H9 (cell line): Measurements from ENCODE around the gene SNX7. TPM values are rescaled to one million over a fixed set of nuclear protein-coding genes. Genes with fewer than 3 reads are reported as not detected.

Experiments used
- DNase-seq: peaks from one replicate; pipeline ENCODE4 v3.0.0-alpha.2; 2017
- H2AFZ ChIP-seq: one replicate; pipeline ENCODE4 v1.6.1; 2013; ENCODE audit warnings: mild to moderate bottlenecking, low read length, control low read depth, moderate library complexity
- H2AK5ac ChIP-seq: 2 replicates; pipeline ENCODE4 v1.6.1; 2013; ENCODE audit warnings: low read length, control low read depth, mixed read lengths; ENCODE audit not compliant: insufficient read length
- H2BK120ac ChIP-seq: one replicate; pipeline ENCODE4 v1.6.1; 2013; ENCODE audit warnings: low read depth, mild to moderate bottlenecking, low read length, control low read depth, inconsistent platforms; ENCODE audit not compliant: poor library complexity, severe bottlenecking
- H2BK12ac ChIP-seq: 2 replicates; pipeline ENCODE4 v1.6.1; 2013; ENCODE audit warnings: low read length, control low read depth, mixed read lengths, low read depth; ENCODE audit not compliant: insufficient read length
- H2BK15ac ChIP-seq: 2 replicates; pipeline ENCODE4 v1.6.1; 2013; ENCODE audit warnings: low read depth, low read length, control low read depth
- H2BK20ac ChIP-seq: one replicate; pipeline ENCODE4 v1.6.1; 2013; ENCODE audit warnings: low read depth, mild to moderate bottlenecking, low read length, control low read depth, inconsistent platforms; ENCODE audit not compliant: poor library complexity, severe bottlenecking
- H2BK5ac ChIP-seq: 2 replicates; pipeline ENCODE4 v1.6.1; 2013; ENCODE audit warnings: low read length, control low read depth, mixed read lengths; ENCODE audit not compliant: insufficient read length
- H3K14ac ChIP-seq: 2 replicates; pipeline ENCODE4 v1.6.1; 2013; ENCODE audit warnings: low read length, control low read depth; ENCODE audit not compliant: insufficient read depth
- H3K18ac ChIP-seq: 2 replicates; pipeline ENCODE4 v1.6.1; 2013; ENCODE audit warnings: low read depth, mild to moderate bottlenecking, mixed read lengths, low read length, control low read depth; ENCODE audit not compliant: insufficient read length
- H3K23ac ChIP-seq: 2 replicates; pipeline ENCODE4 v1.6.1; 2013; ENCODE audit warnings: low read length, control low read depth, mixed read lengths, low read depth; ENCODE audit not compliant: insufficient read length
- H3K23me2 ChIP-seq: 2 replicates; pipeline ENCODE4 v1.6.1; 2013; ENCODE audit warnings: low read depth, mild to moderate bottlenecking, mixed read lengths, low read length, control low read depth; ENCODE audit not compliant: insufficient read length, poor library complexity, severe bottlenecking
- H3K27ac ChIP-seq: 2 replicates; pipeline ENCODE4 v1.5.1; 2013; ENCODE audit warnings: low read length, control low read depth, mixed read lengths, low read depth; ENCODE audit not compliant: insufficient read length
- H3K27me3 ChIP-seq: 2 replicates; pipeline ENCODE4 v1.6.1; 2013; ENCODE audit warnings: low read length, control low read depth, inconsistent platforms; ENCODE audit not compliant: insufficient read depth
- H3K4ac ChIP-seq: 2 replicates; pipeline ENCODE4 v1.6.1; 2013; ENCODE audit warnings: low read depth, mild to moderate bottlenecking, control low read depth, inconsistent platforms, low read length, moderate library complexity
- H3K4me1 ChIP-seq: 2 replicates; pipeline ENCODE4 v1.6.1; 2013; ENCODE audit warnings: low read length, control low read depth, inconsistent platforms; ENCODE audit not compliant: insufficient read depth
- H3K4me2 ChIP-seq: 2 replicates; pipeline ENCODE4 v1.6.1; 2013; ENCODE audit warnings: low read length, control low read depth, mixed read lengths; ENCODE audit not compliant: insufficient read length, insufficient read depth
- H3K56ac ChIP-seq: 2 replicates; pipeline ENCODE4 v1.6.1; 2013; ENCODE audit warnings: low read depth, mild to moderate bottlenecking, mixed read lengths, low read length, control low read depth; ENCODE audit not compliant: insufficient read length
- H3K79me1 ChIP-seq: 2 replicates; pipeline ENCODE4 v1.6.1; 2013; ENCODE audit warnings: low read depth, mild to moderate bottlenecking, moderate library complexity, low read length, control low read depth, inconsistent platforms; ENCODE audit not compliant: insufficient read depth, poor library complexity, severe bottlenecking
- H3K79me2 ChIP-seq: 2 replicates; pipeline ENCODE4 v1.6.1; 2013; ENCODE audit warnings: low read length, control low read depth, inconsistent platforms; ENCODE audit not compliant: insufficient read depth
- H3K9ac ChIP-seq: 2 replicates; pipeline ENCODE4 v1.6.1; 2013; ENCODE audit warnings: low read length, control low read depth, mixed read lengths; ENCODE audit not compliant: insufficient read length; ENCODE audit errors: extremely low read depth
- H3K9me3 ChIP-seq: one replicate; pipeline ENCODE4 v1.6.1; 2013; ENCODE audit warnings: low read depth, low read length, inconsistent platforms; ENCODE audit not compliant: control insufficient read depth
- H3T11ph ChIP-seq: one replicate; pipeline ENCODE4 v1.6.1; 2013; ENCODE audit warnings: mild to moderate bottlenecking, low read length, control low read depth, inconsistent platforms
- H4K20me1 ChIP-seq: one replicate; pipeline ENCODE4 v1.6.1; 2013; ENCODE audit not compliant: control insufficient read depth, insufficient read length, insufficient read depth
- H4K5ac ChIP-seq: 2 replicates; pipeline ENCODE4 v1.6.1; 2013; ENCODE audit warnings: low read depth, mild to moderate bottlenecking, mixed read lengths, low read length, control low read depth; ENCODE audit not compliant: insufficient read length
- H4K8ac ChIP-seq: replicated peaks from 2 replicates; pipeline ENCODE4 v1.6.1; 2013; ENCODE audit warnings: low read length, control low read depth, mixed read lengths, low read depth; ENCODE audit not compliant: insufficient read length
- H4K91ac ChIP-seq: 2 replicates; pipeline ENCODE4 v1.6.1; 2013; ENCODE audit warnings: low read depth, mild to moderate bottlenecking, moderate library complexity, mixed read lengths, low read length, control low read depth; ENCODE audit not compliant: insufficient read length
- H3K27ac Mint-ChIP-seq, 3 experiments: 2 replicates in 2 of 3; 3 replicates in 1 of 3; pipeline ENCODE4 v1.8.0; 2020 to 2021; ENCODE audit warnings: mixed read lengths in 3 of 3, mild to moderate bottlenecking in 1 of 3, moderate library complexity in 1 of 3
- H3K27me3 Mint-ChIP-seq: 2 replicates; pipeline ENCODE4 v1.8.0; 2021; ENCODE audit warnings: low read depth, mild to moderate bottlenecking, moderate library complexity, mixed read lengths
- H3K36me3 Mint-ChIP-seq, 3 experiments: 2 replicates in 2 of 3; 3 replicates in 1 of 3; pipeline ENCODE4 v1.8.0; 2020 to 2021; ENCODE audit warnings: low read depth in 3 of 3, mixed read lengths in 3 of 3; ENCODE audit not compliant: insufficient read depth in 1 of 3
- H3K4me1 Mint-ChIP-seq, 2 experiments: 2 replicates each; pipeline ENCODE4 v1.8.0; 2020; ENCODE audit warnings: mixed read lengths in 2 of 2
- H3K4me3 Mint-ChIP-seq, 2 experiments: 2 replicates in 1 of 2; 3 replicates in 1 of 2; pipeline ENCODE4 v1.8.0; 2020 to 2021; ENCODE audit warnings: mild to moderate bottlenecking in 2 of 2, mixed read lengths in 2 of 2, moderate library complexity in 1 of 2
- H3K9me3 Mint-ChIP-seq, 2 experiments: 2 replicates in 1 of 2; 3 replicates in 1 of 2; pipeline ENCODE4 v1.8.0; 2020; ENCODE audit warnings: mild to moderate bottlenecking in 2 of 2, mixed read lengths in 2 of 2, moderate library complexity in 1 of 2
- WGBS: extraction: QIAGEN DNeasy Blood & Tissue Kit; methylation state at CpG from one replicate; pipeline ENCODE4 v1.1.7; 2013; ENCODE audit warnings: missing lambda C conversion rate, low lambda C conversion rate, mixed read lengths; ENCODE audit not compliant: insufficient read length; ENCODE audit errors: extremely low coverage; 5-methylcytosine and 5-hydroxymethylcytosine counted together
- total RNA-seq: library from RNA; stranded (reverse); gene quantifications from 2 replicates; pipeline ENCODE4 v1.2.1, GENCODE V29; 2021
- TF ChIP-seq, protein P1 (sequence below): fragments of 200-600 bp; sonication (generic); conservative IDR thresholded peaks from 3 replicates; pipeline ENCODE4 v1.8.0; 2021; ENCODE audit warnings: antibody characterized with exemption, mild to moderate bottlenecking

The SNX7 gene
- total RNA-seq, 1 experiment from 2014 or later: 24.7 TPM

GRCh38 chr1:98766255-98766654 is 104.7 kb downstream of the SNX7 start:
- H2BK120ac ChIP-seq: no peak overlapping the region
- H3K27ac ChIP-seq: no peak overlapping the region
- DNase-seq: no peak
- no peak overlapping the region for H3K56ac ChIP-seq
- WGBS: 100% methylated on average over 1 of the region's 4 CpGs
- no peak overlapping the region for H2BK12ac ChIP-seq
- Mint-ChIP-seq H3K9me3 (no peaks in the 10 kb centered on the region), H3K27ac (peak overlapping the region in 1 of 3 experiments; percentile 2; a peak in 2 of 7 replicates), H3K4me1 (no peaks in the 10 kb centered on the region), H3K36me3 (no peaks in the 10 kb centered on the region), H3K4me3 (no peak overlapping the region), H3K27me3 (no peaks in the 10 kb centered on the region)
- TF ChIP-seq, protein P1, sequence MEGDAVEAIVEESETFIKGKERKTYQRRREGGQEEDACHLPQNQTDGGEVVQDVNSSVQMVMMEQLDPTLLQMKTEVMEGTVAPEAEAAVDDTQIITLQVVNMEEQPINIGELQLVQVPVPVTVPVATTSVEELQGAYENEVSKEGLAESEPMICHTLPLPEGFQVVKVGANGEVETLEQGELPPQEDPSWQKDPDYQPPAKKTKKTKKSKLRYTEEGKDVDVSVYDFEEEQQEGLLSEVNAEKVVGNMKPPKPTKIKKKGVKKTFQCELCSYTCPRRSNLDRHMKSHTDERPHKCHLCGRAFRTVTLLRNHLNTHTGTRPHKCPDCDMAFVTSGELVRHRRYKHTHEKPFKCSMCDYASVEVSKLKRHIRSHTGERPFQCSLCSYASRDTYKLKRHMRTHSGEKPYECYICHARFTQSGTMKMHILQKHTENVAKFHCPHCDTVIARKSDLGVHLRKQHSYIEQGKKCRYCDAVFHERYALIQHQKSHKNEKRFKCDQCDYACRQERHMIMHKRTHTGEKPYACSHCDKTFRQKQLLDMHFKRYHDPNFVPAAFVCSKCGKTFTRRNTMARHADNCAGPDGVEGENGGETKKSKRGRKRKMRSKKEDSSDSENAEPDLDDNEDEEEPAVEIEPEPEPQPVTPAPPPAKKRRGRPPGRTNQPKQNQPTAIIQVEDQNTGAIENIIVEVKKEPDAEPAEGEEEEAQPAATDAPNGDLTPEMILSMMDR: no peak
- H3K4me2 ChIP-seq: no peak overlapping the region
- no peaks in the 10 kb centered on the region for H3K4me1 ChIP-seq
- no peak overlapping the region for H3K9ac ChIP-seq
- H3K14ac ChIP-seq: no peak overlapping the region; the same call in 1 of the 2 replicates
- no peak overlapping the region for H3K4ac ChIP-seq
- no peak overlapping the region for H4K8ac ChIP-seq
- H3K27me3 ChIP-seq: no peaks in the 10 kb centered on the region
- H3K18ac ChIP-seq: no peak overlapping the region
- H4K91ac ChIP-seq: no peak overlapping the region
- H3K23ac ChIP-seq: no peak overlapping the region
- no peaks in the 10 kb centered on the region for H3K9me3 ChIP-seq
- H3K23me2 ChIP-seq: no peaks in the 10 kb centered on the region
- no peaks in the 10 kb centered on the region for H3K79me1 ChIP-seq
- no peak overlapping the region for H2BK20ac ChIP-seq
- no peak overlapping the region for H3T11ph ChIP-seq
- no peak overlapping the region for H2AFZ ChIP-seq
- H2BK15ac ChIP-seq: no peak overlapping the region
- no peak overlapping the region for H4K5ac ChIP-seq
- no peaks in the 10 kb centered on the region for H4K20me1 ChIP-seq
- H2AK5ac ChIP-seq: no peak overlapping the region
- no peak overlapping the region for H2BK5ac ChIP-seq
- no peaks in the 10 kb centered on the region for H3K79me2 ChIP-seq
